GM23338 (cell line): Measurements from ENCODE around the gene NACA2. TPM values are rescaled to one million over a fixed set of nuclear protein-coding genes. Genes with fewer than 3 reads are reported as not detected.
A peak's percentile ranks its signal among the peaks of the same experiment; 100 is the strongest.

Experiments
- ATAC-seq: fragments of 200-7000 bp; cut with Tn5 transposase; 3 replicates; pipeline ENCODE4 v1.9.1; 2020
- DNase-seq: peaks from one replicate; pipeline ENCODE4 v3.0.0-alpha.2; 2015; ENCODE audit warnings: low spot score
- H2AFZ ChIP-seq: fragments of 200-600 bp; sonication (generic); 2 replicates; pipeline ENCODE4 v1.8.0; 2016; ENCODE audit warnings: antibody characterized with exemption, mild to moderate bottlenecking, moderate library complexity
- H3F3A ChIP-seq: fragments of 200-600 bp; sonication (generic); replicated peaks from 2 replicates; pipeline ENCODE4 v1.8.0; 2017; ENCODE audit warnings: antibody characterized with exemption, mixed run types, low read depth
- H3K27ac ChIP-seq: fragments of 200-600 bp; sonication (generic); 2 replicates; pipeline ENCODE4 v1.6.1; 2016; ENCODE audit warnings: low read depth
- H3K27me3 ChIP-seq: fragments of 200-600 bp; sonication (generic); 2 replicates; pipeline ENCODE4 v1.8.0; 2016; ENCODE audit warnings: mild to moderate bottlenecking, mixed run types, moderate library complexity; ENCODE audit not compliant: insufficient read depth
- H3K36me3 ChIP-seq: fragments of 200-600 bp; sonication (generic); 2 replicates; pipeline ENCODE4 v1.8.0; 2016; ENCODE audit warnings: mild to moderate bottlenecking; ENCODE audit not compliant: insufficient read depth
- H3K4me1 ChIP-seq: fragments of 200-600 bp; sonication (generic); 2 replicates; pipeline ENCODE4 v1.8.0; 2016; ENCODE audit warnings: mild to moderate bottlenecking, moderate library complexity; ENCODE audit not compliant: insufficient read depth
- H3K4me2 ChIP-seq: fragments of 200-600 bp; sonication (generic); 2 replicates; pipeline ENCODE4 v1.7.1; 2017; ENCODE audit warnings: mixed run types
- H3K4me3 ChIP-seq: fragments of 200-600 bp; sonication (generic); 2 replicates; pipeline ENCODE4 v1.6.1; 2016; ENCODE audit warnings: mixed run types
- H3K79me2 ChIP-seq: fragments of 200-600 bp; sonication (generic); replicated peaks from 2 replicates; pipeline ENCODE4 v1.8.0; 2017; ENCODE audit warnings: mild to moderate bottlenecking; ENCODE audit not compliant: insufficient read depth
- H3K9me2 ChIP-seq: fragments of 200-600 bp; sonication (generic); 2 replicates; pipeline ENCODE4 v1.8.0; 2017; ENCODE audit not compliant: insufficient read depth
- H4K20me1 ChIP-seq: fragments of 200-600 bp; sonication (generic); replicated peaks from 2 replicates; pipeline ENCODE4 v1.8.0; 2017; ENCODE audit warnings: mild to moderate bottlenecking; ENCODE audit not compliant: insufficient read depth
- H3K27ac Mint-ChIP-seq: 2 replicates; pipeline ENCODE4 v1.8.0; 2020; ENCODE audit warnings: inconsistent platforms, mild to moderate bottlenecking, moderate library complexity, mixed read lengths
- H3K27me3 Mint-ChIP-seq: 3 replicates; pipeline ENCODE4 v1.8.0; 2022; ENCODE audit warnings: low read depth, mild to moderate bottlenecking, moderate library complexity, mixed read lengths, inconsistent platforms; ENCODE audit not compliant: insufficient read depth, poor library complexity
- H3K36me3 Mint-ChIP-seq: 3 replicates; pipeline ENCODE4 v1.8.0; 2021; ENCODE audit warnings: low read depth, mild to moderate bottlenecking, inconsistent platforms, moderate library complexity, mixed read lengths
- H3K4me1 Mint-ChIP-seq: 3 replicates; pipeline ENCODE4 v1.8.0; 2020; ENCODE audit warnings: mild to moderate bottlenecking, inconsistent platforms, mixed read lengths
- H3K4me3 Mint-ChIP-seq: 3 replicates; pipeline ENCODE4 v1.8.0; 2021; ENCODE audit warnings: moderate library complexity, mild to moderate bottlenecking, inconsistent platforms, mixed read lengths
- H3K9me3 Mint-ChIP-seq: 3 replicates; pipeline ENCODE4 v1.8.0; 2020; ENCODE audit warnings: moderate library complexity, mild to moderate bottlenecking, inconsistent platforms, mixed read lengths
- NANOG ChIP-seq: IDR thresholded peaks from 2 replicates; pipeline ENCODE4 v1.6.1; 2016; ENCODE audit warnings: antibody characterized with exemption, borderline replicate concordance
- ZNF114 ChIP-seq: fragments of 250-450 bp; sonication (Bioruptor Pico); IDR thresholded peaks from 2 replicates; pipeline ENCODE4 v1.5.0; 2020; ENCODE audit warnings: mild to moderate bottlenecking, moderate library complexity
- polyA plus RNA-seq: library from polyadenylated mRNA; unstranded; fragments of >200 nt; fragmentation: Nextera tagmentation; extraction: Ambion mirVana; gene quantifications from 2 replicates; pipeline ENCODE4 v1.2.1, GENCODE V29; 2016
- total RNA-seq: library from RNA; depleted of rRNA; stranded (reverse); fragments of >200 nt; shearing (Covaris generic); gene quantifications from 2 replicates; pipeline ENCODE4 v1.2.3, GENCODE V29; 2014
- TF ChIP-seq, protein P1 (sequence below): fragments of 250-450 bp; sonication (Bioruptor Pico); IDR thresholded peaks from 2 replicates; pipeline ENCODE4 v1.5.0; 2020; ENCODE audit warnings: mild to moderate bottlenecking, moderate library complexity
- TF ChIP-seq, protein P2 (sequence below): IDR thresholded peaks from one replicate; pipeline ENCODE4 v1.6.1; 2018; ENCODE audit warnings: antibody characterized with exemption; ENCODE audit not compliant: unreplicated experiment

NACA2 gene
- total and polyA plus RNA-seq, 2 experiments from 2014 or later, result 0.65 TPM; not detected in 1

DNA sequence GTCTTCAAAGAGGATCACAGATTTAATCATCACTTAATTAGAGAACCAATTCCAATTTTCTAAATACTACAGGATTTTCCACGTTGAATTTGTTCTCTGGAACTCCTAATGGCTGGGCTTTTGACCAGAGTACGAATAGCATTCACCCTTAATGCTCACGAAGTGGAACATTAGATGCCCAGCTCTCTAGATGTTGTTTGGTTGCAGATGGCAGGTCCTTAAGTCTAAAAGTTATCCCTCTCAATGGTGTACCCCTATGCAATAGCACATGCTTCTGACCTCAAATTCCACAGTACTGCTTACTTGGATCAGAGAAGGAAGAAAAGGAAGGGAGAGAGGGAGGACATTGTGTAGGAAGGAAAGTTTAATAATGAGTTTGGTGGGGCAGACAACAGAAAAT lies 8.6 kb upstream of the NACA2 start:
- H4K20me1 ChIP-seq, result no peaks in the 10 kb centered on the region
- Mint-ChIP-seq H3K36me3 (no peaks in the 10 kb centered on the region), H3K9me3 (no peaks in the 10 kb centered on the region), H3K27ac (no peak overlapping the region), H3K27me3 (no peaks in the 10 kb centered on the region), H3K4me3 (no peak overlapping the region), H3K4me1 (no peaks in the 10 kb centered on the region)
- no peaks in the 10 kb centered on the region for H3F3A ChIP-seq
- no peak for DNase-seq
- H3K4me3 ChIP-seq, result no peak overlapping the region
- no peak overlapping the region for H3K27ac ChIP-seq
- no peak overlapping the region for H3K4me2 ChIP-seq
- TF ChIP-seq, protein P1, sequence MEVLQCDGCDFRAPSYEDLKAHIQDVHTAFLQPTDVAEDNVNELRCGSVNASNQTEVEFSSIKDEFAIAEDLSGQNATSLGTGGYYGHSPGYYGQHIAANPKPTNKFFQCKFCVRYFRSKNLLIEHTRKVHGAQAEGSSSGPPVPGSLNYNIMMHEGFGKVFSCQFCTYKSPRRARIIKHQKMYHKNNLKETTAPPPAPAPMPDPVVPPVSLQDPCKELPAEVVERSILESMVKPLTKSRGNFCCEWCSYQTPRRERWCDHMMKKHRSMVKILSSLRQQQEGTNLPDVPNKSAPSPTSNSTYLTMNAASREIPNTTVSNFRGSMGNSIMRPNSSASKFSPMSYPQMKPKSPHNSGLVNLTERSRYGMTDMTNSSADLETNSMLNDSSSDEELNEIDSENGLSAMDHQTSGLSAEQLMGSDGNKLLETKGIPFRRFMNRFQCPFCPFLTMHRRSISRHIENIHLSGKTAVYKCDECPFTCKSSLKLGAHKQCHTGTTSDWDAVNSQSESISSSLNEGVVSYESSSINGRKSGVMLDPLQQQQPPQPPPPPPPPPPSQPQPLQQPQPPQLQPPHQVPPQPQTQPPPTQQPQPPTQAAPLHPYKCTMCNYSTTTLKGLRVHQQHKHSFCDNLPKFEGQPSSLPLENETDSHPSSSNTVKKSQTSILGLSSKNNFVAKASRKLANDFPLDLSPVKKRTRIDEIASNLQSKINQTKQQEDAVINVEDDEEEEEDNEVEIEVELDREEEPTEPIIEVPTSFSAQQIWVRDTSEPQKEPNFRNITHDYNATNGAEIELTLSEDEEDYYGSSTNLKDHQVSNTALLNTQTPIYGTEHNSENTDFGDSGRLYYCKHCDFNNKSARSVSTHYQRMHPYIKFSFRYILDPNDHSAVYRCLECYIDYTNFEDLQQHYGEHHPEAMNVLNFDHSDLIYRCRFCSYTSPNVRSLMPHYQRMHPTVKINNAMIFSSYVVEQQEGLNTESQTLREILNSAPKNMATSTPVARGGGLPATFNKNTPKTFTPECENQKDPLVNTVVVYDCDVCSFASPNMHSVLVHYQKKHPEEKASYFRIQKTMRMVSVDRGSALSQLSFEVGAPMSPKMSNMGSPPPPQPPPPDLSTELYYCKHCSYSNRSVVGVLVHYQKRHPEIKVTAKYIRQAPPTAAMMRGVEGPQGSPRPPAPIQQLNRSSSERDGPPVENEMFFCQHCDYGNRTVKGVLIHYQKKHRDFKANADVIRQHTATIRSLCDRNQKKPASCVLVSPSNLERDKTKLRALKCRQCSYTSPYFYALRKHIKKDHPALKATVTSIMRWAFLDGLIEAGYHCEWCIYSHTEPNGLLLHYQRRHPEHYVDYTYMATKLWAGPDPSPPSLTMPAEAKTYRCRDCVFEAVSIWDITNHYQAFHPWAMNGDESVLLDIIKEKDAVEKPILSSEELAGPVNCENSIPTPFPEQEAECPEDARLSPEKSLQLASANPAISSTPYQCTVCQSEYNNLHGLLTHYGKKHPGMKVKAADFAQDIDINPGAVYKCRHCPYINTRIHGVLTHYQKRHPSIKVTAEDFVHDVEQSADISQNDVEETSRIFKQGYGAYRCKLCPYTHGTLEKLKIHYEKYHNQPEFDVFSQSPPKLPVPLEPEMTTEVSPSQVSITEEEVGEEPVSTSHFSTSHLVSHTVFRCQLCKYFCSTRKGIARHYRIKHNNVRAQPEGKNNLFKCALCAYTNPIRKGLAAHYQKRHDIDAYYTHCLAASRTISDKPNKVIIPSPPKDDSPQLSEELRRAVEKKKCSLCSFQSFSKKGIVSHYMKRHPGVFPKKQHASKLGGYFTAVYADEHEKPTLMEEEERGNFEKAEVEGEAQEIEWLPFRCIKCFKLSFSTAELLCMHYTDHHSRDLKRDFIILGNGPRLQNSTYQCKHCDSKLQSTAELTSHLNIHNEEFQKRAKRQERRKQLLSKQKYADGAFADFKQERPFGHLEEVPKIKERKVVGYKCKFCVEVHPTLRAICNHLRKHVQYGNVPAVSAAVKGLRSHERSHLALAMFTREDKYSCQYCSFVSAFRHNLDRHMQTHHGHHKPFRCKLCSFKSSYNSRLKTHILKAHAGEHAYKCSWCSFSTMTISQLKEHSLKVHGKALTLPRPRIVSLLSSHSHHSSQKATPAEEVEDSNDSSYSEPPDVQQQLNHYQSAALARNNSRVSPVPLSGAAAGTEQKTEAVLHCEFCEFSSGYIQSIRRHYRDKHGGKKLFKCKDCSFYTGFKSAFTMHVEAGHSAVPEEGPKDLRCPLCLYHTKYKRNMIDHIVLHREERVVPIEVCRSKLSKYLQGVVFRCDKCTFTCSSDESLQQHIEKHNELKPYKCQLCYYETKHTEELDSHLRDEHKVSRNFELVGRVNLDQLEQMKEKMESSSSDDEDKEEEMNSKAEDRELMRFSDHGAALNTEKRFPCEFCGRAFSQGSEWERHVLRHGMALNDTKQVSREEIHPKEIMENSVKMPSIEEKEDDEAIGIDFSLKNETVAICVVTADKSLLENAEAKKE (CRISPR knock-in tag), result no peak
- TF ChIP-seq, protein P2, sequence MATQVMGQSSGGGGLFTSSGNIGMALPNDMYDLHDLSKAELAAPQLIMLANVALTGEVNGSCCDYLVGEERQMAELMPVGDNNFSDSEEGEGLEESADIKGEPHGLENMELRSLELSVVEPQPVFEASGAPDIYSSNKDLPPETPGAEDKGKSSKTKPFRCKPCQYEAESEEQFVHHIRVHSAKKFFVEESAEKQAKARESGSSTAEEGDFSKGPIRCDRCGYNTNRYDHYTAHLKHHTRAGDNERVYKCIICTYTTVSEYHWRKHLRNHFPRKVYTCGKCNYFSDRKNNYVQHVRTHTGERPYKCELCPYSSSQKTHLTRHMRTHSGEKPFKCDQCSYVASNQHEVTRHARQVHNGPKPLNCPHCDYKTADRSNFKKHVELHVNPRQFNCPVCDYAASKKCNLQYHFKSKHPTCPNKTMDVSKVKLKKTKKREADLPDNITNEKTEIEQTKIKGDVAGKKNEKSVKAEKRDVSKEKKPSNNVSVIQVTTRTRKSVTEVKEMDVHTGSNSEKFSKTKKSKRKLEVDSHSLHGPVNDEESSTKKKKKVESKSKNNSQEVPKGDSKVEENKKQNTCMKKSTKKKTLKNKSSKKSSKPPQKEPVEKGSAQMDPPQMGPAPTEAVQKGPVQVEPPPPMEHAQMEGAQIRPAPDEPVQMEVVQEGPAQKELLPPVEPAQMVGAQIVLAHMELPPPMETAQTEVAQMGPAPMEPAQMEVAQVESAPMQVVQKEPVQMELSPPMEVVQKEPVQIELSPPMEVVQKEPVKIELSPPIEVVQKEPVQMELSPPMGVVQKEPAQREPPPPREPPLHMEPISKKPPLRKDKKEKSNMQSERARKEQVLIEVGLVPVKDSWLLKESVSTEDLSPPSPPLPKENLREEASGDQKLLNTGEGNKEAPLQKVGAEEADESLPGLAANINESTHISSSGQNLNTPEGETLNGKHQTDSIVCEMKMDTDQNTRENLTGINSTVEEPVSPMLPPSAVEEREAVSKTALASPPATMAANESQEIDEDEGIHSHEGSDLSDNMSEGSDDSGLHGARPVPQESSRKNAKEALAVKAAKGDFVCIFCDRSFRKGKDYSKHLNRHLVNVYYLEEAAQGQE, result no peak
- no peak for TF ChIP-seq NANOG
- no peak for TF ChIP-seq ZNF114 (CRISPR knock-in tag)
- no peak for ATAC-seq
- H2AFZ ChIP-seq, result peak overlapping the region; percentile 81
- no peaks in the 10 kb centered on the region for H3K4me1 ChIP-seq
- H3K36me3 ChIP-seq, result no peaks in the 10 kb centered on the region
- H3K27me3 ChIP-seq, result no peaks in the 10 kb centered on the region
- H3K79me2 ChIP-seq, result no peaks in the 10 kb centered on the region
- no peaks in the 10 kb centered on the region for H3K9me2 ChIP-seq
